K562 (cell line): Measurements from ENCODE around the gene SCNN1A. TPM values are rescaled to one million over a fixed set of nuclear protein-coding genes. Genes with fewer than 3 reads are reported as not detected.

Experiments
- ARID2 ChIP-seq: fragments of 450-650 bp; IDR thresholded peaks from 2 replicates; pipeline ENCODE4 v1.6.1; 2017; ENCODE audit warnings: antibody characterized with exemption, mild to moderate bottlenecking
- ATF3 ChIP-seq, 2 experiments: fragments of 450-650 bp in 1 of 2; sonication (generic) in 1 of 2; formaldehyde crosslinking in 1 of 2; IDR thresholded peaks in 1 of 2; conservative IDR thresholded peaks in 1 of 2; 2 replicates each; pipeline versions ENCODE4 v1.6.1 to v1.8.1; 2016 to 2023; ENCODE audit warnings: mild to moderate bottlenecking in 2 of 2, moderate library complexity in 2 of 2, inconsistent platforms in 1 of 2, missing genetic modification reagents in 1 of 2
- C11orf30 ChIP-seq: fragments of 450-650 bp; IDR thresholded peaks from 2 replicates; pipeline ENCODE4 v1.6.1; 2016; ENCODE audit warnings: low read depth, mild to moderate bottlenecking
- CTBP1 ChIP-seq: fragments of 450-650 bp; IDR thresholded peaks from 2 replicates; pipeline ENCODE4 v1.6.1; 2016; ENCODE audit warnings: borderline replicate concordance
- EGR1 ChIP-seq: fragments of 450-650 bp; conservative IDR thresholded peaks from 2 replicates; pipeline ENCODE4 v1.6.1; 2017; ENCODE audit warnings: mild to moderate bottlenecking
- FOXK2 ChIP-seq, 2 experiments: fragments of 450-650 bp; IDR thresholded peaks in 1 of 2; conservative IDR thresholded peaks in 1 of 2; 2 replicates each; pipeline ENCODE4 v1.6.1; 2016; ENCODE audit warnings: low read depth in 2 of 2, mild to moderate bottlenecking in 1 of 2
- FOXP1 ChIP-seq: sonication (generic); formaldehyde crosslinking; IDR thresholded peaks from 2 replicates; pipeline ENCODE4 v1.8.0; 2022; ENCODE audit warnings: mild to moderate bottlenecking, missing genetic modification reagents
- KDM1A ChIP-seq, 2 experiments: fragments of 450-650 bp; IDR thresholded peaks; 2 replicates each; pipeline ENCODE4 v1.6.1; 2016; ENCODE audit warnings: mild to moderate bottlenecking in 2 of 2
- MAFK ChIP-seq: IDR thresholded peaks from 2 replicates; pipeline ENCODE4 v1.6.1; 2011; ENCODE audit warnings: low read length, improper control_type of control experiment
- MBD1 ChIP-seq: fragments of 250-450 bp; sonication (Bioruptor Pico); IDR thresholded peaks from 2 replicates; pipeline ENCODE4 v1.8.0; 2022; ENCODE audit warnings: inconsistent platforms
- PATZ1 ChIP-seq: fragments of 250-450 bp; sonication (Bioruptor Pico); IDR thresholded peaks from 2 replicates; pipeline ENCODE4 v1.5.0; 2020; ENCODE audit warnings: mild to moderate bottlenecking, borderline replicate concordance
- PBX2 ChIP-seq, 2 experiments: IDR thresholded peaks in 1 of 2; conservative IDR thresholded peaks in 1 of 2; 2 replicates each; pipeline ENCODE4 v1.6.1; 2016; ENCODE audit warnings: low read depth in 2 of 2, mild to moderate bottlenecking in 1 of 2, missing compliant biosample characterization in 1 of 2, missing genetic modification characterization in 1 of 2, moderate library complexity in 1 of 2
- SLC30A9 ChIP-seq: fragments of 250-450 bp; sonication (Bioruptor Pico); IDR thresholded peaks from 2 replicates; pipeline ENCODE4 v1.8.0; 2022; ENCODE audit warnings: mild to moderate bottlenecking, moderate library complexity
- SMAD2 ChIP-seq: fragments of 150-350 bp; IDR thresholded peaks from 2 replicates; pipeline ENCODE4 v1.6.1; 2014; ENCODE audit warnings: low read depth, mild to moderate bottlenecking, low read length
- SMC3 ChIP-seq: conservative IDR thresholded peaks from 2 replicates; pipeline ENCODE4 v1.6.1; 2011; ENCODE audit warnings: low read depth, low read length, improper control_type of control experiment; ENCODE audit not compliant: insufficient read depth
- TAF7 ChIP-seq: fragments of 450-650 bp; IDR thresholded peaks from 2 replicates; pipeline ENCODE4 v1.6.1; 2016; ENCODE audit warnings: missing genetic modification characterization, missing compliant biosample characterization
- THAP12 ChIP-seq: fragments of 250-450 bp; sonication (Bioruptor Pico); IDR thresholded peaks from 2 replicates; pipeline ENCODE4 v1.9.0; 2021; ENCODE audit warnings: mild to moderate bottlenecking, inconsistent platforms
- polyA plus RNA-seq, 8 experiments: library from polyadenylated mRNA; depleted of rRNA in 4 of 8; stranded (reverse) in 5 of 8; unstranded in 3 of 8; fragments of >200 nt; fragmentation: Nextera tagmentation in 2 of 8; fragmentation: Illumina TruSeq in 1 of 8; extraction: Ambion mirVana in 2 of 8; extraction: Trizol in 1 of 8; gene quantifications; 2 replicates each; pipeline versions ENCODE4 v1.2.1 to v1.2.3, GENCODE V29; 2011 to 2014; ENCODE audit warnings: inconsistent platforms in 1 of 8, missing spikeins in 1 of 8
- total RNA-seq, 7 experiments: library from RNA; depleted of rRNA in 6 of 7; stranded (reverse); fragments of >200 nt in 6 of 7; fragmentation: Illumina TruSeq in 2 of 7; extraction: Trizol in 2 of 7; gene quantifications; 2 replicates each; pipeline versions ENCODE4 v1.2.1 to v1.2.3, GENCODE V29; 2011 to 2021; ENCODE audit warnings: low replicate concordance in 1 of 7

SCNN1A gene
- total and polyA plus RNA-seq, 9 of the 15 experiments (the other 6 are each of a cell fraction or from before 2014, with no cell fraction given): 0.15 to 0.49 (median 0.32) TPM; not detected in 5

- TF ChIP-seq THAP12 (CRISPR knock-in tag): no peak
- TF ChIP-seq PATZ1 (CRISPR knock-in tag): no peak
- TF ChIP-seq KDM1A (IDR thresholded peaks at IDR 0.05): peak; percentile 33 to 53; a peak in 1 of 4 replicates
- no peak for TF ChIP-seq MBD1
- 0 out of 4 replicates have a peak, but pooled peaks have one; percentile 22 to 29 for TF ChIP-seq FOXK2 (conservative IDR thresholded peaks at IDR 0.05 in 1 of 2, IDR thresholded peaks at IDR 0.05 in 1 of 2; ENCODE audit: low read depth in 2 of 2)
- no peak for TF ChIP-seq PBX2 (CRISPR knock-in tag; IDR thresholded peaks at IDR 0.05; ENCODE audit: low read depth)
- peak; percentile 61; the same call in 1 of the 2 replicates for TF ChIP-seq PBX2 (tag; conservative IDR thresholded peaks at IDR 0.05; ENCODE audit: low read depth)
- no peak for TF ChIP-seq TAF7 (tag)
- peak; percentile 92 for TF ChIP-seq C11orf30
- TF ChIP-seq SLC30A9: no peak
- 0 out of 2 replicates have a peak, but pooled peaks have one; percentile 22 for TF ChIP-seq CTBP1
- 0 out of 2 replicates have a peak, but pooled peaks have one; percentile 34 for TF ChIP-seq ARID2
- peak; percentile 74 for TF ChIP-seq MAFK
- no peak for TF ChIP-seq FOXP1 (CRISPR knock-in tag)
- TF ChIP-seq ATF3 (IDR thresholded peaks at IDR 0.05): peak; percentile 97
- TF ChIP-seq ATF3 (CRISPR knock-in tag; conservative IDR thresholded peaks at IDR 0.05): no peak; the same call in 1 of the 2 replicates
- TF ChIP-seq SMAD2: no peak
- no peak for TF ChIP-seq EGR1
- peak; percentile 28; the same call in 1 of the 2 replicates for TF ChIP-seq SMC3
Observed at GRCh38 chr12:6323340-6323994, 51.9 kb downstream of the SCNN1A start (continued).
